Inferior parietal cortex (tissue), 1 donor: Measurements from ENCODE around the gene LRRC61.

Experiments used
- DNase-seq: peaks from one replicate; pipeline ENCODE4 v3.0.0-alpha.2; 2016; ENCODE audit errors: extremely low spot score

The LRRC61 gene

DNA sequence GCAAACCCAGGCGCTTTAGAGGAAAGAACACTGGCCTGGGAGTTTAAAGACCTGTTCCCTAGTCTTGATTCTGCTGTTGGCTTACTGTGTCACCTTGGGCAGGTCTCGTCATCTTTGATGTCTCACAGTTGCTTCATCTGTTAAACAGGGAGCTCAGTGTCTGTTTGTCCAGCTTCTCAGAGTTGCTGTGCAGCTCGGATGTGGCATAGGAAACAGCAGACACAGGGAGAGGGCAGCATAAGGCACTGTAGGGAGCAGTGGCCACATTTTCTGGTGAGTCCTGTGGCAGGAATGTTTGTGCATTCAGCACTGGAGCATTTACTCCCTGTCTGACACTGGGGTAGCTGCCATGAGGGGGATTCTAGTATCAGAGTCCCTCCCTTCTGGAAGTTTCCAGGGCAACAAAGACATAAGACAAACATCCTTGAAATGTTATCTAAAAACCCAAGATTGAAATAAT lies 47.5 kb downstream of the LRRC61 start:
- no peak for DNase-seq

DNA sequence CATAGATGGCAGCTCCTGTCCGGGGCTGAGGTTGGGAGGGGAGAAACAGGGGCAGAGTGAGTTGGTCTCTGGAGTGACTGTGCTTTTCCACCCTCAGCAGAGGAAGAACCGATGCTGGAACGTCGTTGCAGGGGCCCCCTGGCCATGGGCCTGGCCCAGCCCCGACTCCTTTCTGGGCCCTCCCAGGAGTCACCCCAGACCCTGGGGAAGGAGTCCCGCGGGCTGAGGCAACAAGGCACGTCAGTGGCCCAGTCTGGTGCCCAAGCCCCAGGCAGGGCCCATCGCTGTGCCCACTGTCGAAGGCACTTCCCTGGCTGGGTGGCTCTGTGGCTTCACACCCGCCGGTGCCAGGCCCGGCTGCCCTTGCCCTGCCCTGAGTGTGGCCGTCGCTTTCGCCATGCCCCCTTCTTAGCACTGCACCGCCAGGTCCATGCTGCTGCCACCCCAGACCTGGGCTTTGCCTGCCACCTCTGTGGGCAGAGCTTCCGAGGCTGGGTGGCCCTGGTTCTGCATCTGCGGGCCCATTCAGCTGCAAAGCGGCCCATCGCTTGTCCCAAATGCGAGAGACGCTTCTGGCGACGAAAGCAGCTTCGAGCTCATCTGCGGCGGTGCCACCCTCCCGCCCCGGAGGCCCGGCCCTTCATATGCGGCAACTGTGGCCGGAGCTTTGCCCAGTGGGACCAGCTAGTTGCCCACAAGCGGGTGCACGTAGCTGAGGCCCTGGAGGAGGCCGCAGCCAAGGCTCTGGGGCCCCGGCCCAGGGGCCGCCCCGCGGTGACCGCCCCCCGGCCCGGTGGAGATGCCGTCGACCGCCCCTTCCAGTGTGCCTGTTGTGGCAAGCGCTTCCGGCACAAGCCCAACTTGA lies 48.2 kb downstream of the LRRC61 start:
- DNase-seq = no peak

- no peak for DNase-seq
Observed at GRCh38 chr7:150371996-150372270, 48.8 kb downstream of the LRRC61 start.

GRCh38 chr7:150372271-150373048 lies 49.3 kb downstream of the LRRC61 start:
- DNase-seq = no peak

DNA sequence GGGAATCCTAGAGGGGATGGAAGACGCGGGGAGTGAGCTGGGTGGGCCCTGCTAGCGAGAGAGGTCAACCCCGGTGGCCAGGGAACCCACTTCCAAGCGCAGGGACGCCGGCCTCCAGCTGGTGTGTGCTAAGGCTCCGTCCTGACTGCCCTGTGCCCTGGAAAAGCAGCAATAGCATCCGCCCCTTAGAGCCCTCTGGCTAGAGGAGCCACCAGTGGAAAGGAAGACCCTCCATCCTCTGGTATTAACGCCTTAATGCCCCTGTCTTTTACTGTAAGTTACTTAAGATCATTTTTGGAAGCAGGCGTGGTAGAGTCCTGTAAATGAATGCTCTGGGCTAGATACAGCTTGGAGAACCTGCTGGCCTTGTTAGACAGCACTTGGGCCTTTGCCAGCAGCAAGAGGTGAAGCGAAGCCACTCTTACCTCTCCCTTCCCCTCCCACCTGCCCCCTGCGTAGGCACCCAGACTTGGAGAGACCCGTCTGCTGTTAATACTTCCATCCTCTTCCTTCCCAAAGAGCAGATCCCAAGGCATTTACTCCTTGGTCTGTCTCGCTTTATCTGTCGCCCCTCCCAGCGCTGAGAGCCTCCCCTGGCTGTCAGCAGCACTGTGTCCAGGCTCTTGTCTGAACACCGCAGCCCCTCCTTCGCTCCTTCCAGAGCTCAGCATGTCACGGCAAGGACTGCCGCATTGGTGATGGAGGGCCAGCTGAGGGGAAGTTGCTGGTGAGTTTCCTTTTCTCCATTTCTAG lies 50.1 kb downstream of the LRRC61 start:
- DNase-seq = no peak

- DNase-seq = no peak
Observed at GRCh38 chr7:150374026-150374425, 50.9 kb downstream of the LRRC61 start.

- no peak for DNase-seq
Observed at GRCh38 chr7:150374472-150374871, 51.3 kb downstream of the LRRC61 start.

GRCh38 chr7:150375662-150376521 lies 52.7 kb downstream of the LRRC61 start:
- no peak for DNase-seq

DNA sequence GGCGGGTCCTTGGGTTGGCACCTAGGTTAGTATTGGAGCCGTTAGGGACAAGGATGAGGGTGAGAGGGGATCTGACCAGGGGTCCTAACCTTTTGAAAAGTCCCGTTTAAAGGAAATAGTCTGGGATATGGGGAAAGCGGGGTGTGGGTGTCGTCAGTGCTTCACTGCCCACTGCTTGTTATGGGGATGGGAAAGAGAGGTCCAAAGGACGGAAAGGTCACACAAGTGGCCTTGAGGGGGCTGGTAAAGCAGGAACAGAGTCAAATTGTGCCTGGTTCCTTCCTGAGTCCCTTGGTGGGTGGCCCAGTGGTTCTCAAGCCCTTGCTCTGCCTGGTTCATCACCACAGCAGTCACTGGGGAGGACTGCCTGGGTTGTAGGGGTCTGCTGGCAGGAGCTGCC lies 53.4 kb downstream of the LRRC61 start:
- DNase-seq = no peak

- no peak for DNase-seq
Observed at GRCh38 chr7:150377196-150377595, 54.0 kb downstream of the LRRC61 start.

DNA sequence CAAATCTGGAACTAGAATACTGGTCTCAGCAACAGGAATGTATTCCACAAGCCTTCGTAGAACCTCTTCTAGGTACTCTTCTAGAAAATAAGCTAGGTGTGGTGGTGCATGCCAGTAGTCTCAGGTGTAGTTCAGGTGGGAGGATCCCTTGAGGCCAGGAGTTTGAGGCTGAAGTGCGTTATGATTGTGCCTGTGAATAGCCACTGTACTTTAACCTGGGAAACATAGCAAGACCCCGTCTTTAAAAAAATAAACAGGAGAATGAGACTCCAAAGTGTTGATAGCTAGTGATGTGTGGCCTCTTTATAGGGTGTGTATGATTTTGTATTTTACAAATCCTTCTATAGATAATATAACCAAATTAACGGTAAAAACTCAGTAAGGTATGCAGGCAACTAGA lies 54.5 kb downstream of the LRRC61 start:
- no peak for DNase-seq

- DNase-seq = no peak
Observed at GRCh38 chr7:150378115-150378852, 55.1 kb downstream of the LRRC61 start.

DNA sequence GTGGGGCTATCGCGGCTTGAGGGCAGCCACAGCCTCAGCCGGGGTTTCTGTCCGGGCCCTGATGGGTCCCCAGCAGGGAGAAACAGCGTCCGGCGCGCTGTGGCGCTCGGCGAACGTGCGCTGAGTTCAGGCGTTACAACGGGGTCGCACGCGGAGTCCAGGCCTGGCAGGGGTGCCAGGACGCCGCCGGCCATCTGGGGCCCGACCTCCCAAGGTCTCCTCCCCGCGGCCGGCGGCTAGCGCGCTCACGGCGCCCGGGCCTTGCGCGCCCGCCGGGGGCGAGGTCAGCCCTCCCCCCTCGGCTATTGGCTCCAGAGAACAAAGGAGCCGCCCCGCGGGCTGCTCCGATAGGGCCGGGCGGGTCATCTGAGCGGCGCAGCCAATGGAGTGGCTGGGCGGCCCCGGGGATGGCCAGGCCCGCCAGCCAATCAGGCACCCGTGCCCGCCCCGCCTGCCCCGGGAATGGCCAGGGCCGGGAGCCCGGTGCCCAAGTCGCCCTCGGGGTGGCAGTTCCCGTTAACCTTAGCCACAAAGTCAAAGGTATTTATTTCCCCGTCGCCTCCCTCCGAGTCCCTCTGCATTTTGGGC lies 55.8 kb downstream of the LRRC61 start, which contains the start of gene ZNF775:
Gene ZNF775 (plus strand): TSS at position 478 of the 588 bp plus-strand sequence. CDS start 9,141 bp downstream, outside the sequence.
- DNase-seq = peak; percentile 93

DNA sequence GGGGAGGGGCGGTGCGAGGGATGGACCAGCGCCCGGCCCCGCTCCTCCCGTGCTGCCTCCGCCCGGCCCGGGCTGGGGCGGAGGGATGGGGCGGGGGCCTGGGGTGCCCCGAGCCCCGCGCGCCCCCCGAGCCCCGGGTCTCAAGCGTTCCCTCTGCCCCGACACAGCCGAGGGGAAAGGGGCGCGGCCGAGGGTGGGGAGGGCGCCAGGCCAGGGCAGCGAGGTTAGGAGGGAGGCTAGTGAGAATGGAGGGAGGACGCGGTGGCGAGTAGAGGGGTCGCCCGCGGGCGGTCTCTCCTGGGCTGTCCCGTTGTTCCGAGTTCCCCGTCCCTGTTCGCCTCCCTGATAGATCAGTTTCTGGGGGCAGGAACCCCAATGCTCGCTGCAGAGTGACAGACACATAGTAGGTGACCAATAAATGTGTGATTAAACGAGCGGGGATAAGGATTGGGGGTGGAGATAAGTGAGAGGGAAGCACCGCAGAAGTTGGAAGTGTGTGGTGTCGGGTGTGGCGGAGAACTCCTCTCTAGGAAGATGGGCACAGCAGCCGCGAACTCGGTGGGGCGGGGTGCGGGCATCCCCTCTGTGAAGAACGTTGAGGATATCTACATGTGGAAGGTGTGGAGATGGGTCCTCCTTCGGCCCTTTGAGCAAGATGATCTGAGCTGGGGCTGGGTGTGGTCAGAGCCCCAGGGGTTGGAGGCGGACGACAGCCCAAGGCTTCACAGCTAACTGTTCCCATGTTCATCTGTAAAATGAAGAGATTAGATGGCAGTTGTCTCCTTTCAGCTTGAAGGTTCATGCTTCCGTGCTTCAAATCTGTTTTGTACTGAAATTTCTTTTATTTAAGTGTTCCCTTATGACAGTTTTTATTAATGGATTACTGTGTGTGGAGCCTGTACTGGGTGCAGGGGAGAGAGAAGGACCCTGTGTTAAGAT lies 56.6 kb downstream of the LRRC61 start:
- DNase-seq = no peak

DNA sequence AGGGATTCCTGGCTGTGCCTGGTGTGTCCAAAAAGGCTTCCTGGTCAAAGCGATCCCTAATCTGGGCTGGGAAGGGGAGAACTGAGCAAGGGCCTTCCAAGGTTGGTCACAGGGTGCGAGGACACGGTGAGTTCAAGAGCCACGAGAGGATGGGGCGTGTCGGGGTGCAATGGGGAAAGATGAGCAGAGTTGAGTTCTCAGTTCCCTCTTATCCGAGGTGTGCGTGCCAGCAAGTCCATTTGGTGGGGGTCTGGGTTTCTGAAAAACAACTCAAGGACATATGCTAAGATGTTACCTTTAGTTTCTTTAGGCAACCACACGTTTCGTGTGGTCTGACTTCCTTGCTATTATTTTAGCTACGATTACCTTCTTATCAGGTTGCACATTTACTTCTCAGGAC lies 57.3 kb downstream of the LRRC61 start:
- no peak for DNase-seq

- DNase-seq = no peak
Observed at GRCh38 chr7:150381096-150381495, 57.9 kb downstream of the LRRC61 start.

- no peak for DNase-seq
Observed at GRCh38 chr7:150381785-150382122, 58.6 kb downstream of the LRRC61 start.

DNA sequence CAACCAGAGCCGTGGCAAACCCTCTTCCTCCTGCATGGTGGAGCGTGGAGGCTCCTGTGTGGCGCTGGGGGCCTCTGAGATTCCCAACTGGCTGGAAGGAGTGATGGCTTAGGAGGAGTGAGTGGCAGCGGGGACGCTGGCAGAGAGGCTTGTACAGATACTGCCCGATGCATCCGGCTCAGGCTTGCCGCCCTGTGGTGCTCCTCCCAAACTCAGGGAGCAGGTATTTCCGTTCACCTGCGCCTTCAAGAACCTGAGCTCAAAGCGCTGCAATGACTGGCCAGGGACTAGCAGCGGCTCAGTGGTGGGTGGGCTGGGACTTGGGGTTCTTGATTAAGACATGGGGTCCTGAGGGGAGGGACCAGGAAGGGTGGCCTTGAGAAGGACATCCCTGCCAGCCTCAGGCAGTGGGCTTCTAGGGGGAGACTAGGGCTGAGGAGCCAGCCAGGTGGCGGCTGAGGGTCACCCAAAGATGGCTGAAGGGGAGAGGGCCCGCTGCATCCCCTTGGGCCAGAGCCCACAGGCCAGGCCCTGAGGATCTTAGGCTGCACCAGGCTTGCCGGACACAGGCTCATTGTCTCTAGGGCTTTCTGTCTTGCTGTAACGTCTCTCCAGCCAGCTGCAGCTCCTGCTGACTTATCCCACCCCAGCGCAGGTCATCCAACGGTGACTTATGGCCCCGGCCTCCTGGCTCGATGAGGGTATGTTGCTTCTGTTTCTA lies 59.1 kb downstream of the LRRC61 start:
- no peak for DNase-seq

DNA sequence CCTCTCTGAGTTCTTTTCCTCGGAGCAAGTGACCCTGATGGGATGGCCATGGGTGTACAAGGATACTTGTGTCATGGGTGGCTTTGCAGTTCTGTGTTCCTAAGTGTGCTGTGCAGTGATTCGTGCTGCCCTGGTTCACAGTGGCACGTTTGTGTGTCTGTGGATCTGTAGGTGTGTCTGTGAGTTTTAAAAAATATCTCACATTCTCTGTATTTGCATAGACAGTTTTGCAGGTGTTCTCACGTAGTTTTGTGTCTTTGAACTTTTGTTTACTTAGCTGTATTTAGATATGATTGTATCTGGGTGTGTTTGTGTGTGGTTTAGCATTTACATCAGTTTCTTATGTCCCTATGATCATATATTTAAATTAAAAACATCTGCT lies 59.7 kb downstream of the LRRC61 start:
- no peak for DNase-seq
